GM12878 (cell line): ENCODE measurements around the gene ARHGAP26. TPM values are rescaled to one million over a fixed set of nuclear protein-coding genes. Genes with fewer than 3 reads are reported as not detected.

Experiments used
- ASH2L ChIP-seq: fragments of 300-600, 200-600 bp; sonication (generic); IDR thresholded peaks from 2 replicates; pipeline ENCODE4 v1.6.1; 2017; ENCODE audit warnings: low read depth, mild to moderate bottlenecking, borderline replicate concordance
- BMI1 ChIP-seq: fragments of 450-650 bp; IDR thresholded peaks from 2 replicates; pipeline ENCODE4 v1.6.1; 2016; ENCODE audit warnings: mild to moderate bottlenecking, moderate library complexity, borderline replicate concordance
- BRCA1 ChIP-seq: IDR thresholded peaks from 2 replicates; pipeline ENCODE4 v1.6.1; 2011; ENCODE audit warnings: low read depth, low read length, improper control_type of control experiment
- CREB1 ChIP-seq: IDR thresholded peaks from 2 replicates; pipeline ENCODE4 v1.6.1; 2012; ENCODE audit warnings: low read depth, mild to moderate bottlenecking, inconsistent platforms
- ESRRA ChIP-seq: IDR thresholded peaks from 2 replicates; pipeline ENCODE4 v1.6.1; 2012; ENCODE audit warnings: mild to moderate bottlenecking, low read length, improper control_type of control experiment
- GABPA ChIP-seq: IDR thresholded peaks from 2 replicates; pipeline ENCODE4 v1.6.1; 2014; ENCODE audit warnings: antibody characterized with exemption, low read depth, mild to moderate bottlenecking, inconsistent platforms
- HDAC2 ChIP-seq: fragments of 200-600 bp; sonication (generic); IDR thresholded peaks from 2 replicates; pipeline ENCODE4 v1.6.1; 2017
- HDGF ChIP-seq: fragments of 450-650 bp; IDR thresholded peaks from 2 replicates; pipeline ENCODE4 v1.6.1; 2016; ENCODE audit warnings: antibody characterized with exemption
- IKZF2 ChIP-seq, 2 experiments: fragments of 450-650 bp; IDR thresholded peaks; 2 replicates each; pipeline ENCODE4 v1.6.1; 2017; ENCODE audit warnings: mild to moderate bottlenecking in 2 of 2, moderate library complexity in 2 of 2
- IRF4 ChIP-seq: IDR thresholded peaks from 2 replicates; pipeline ENCODE4 v1.6.1; 2011; ENCODE audit warnings: low read depth, low read length
- JUND ChIP-seq: IDR thresholded peaks from 2 replicates; pipeline ENCODE4 v1.6.1; 2012; ENCODE audit warnings: low read depth, mild to moderate bottlenecking, low read length, improper control_type of control experiment, moderate library complexity
- NBN ChIP-seq: fragments of 450-650 bp; IDR thresholded peaks from 2 replicates; pipeline ENCODE4 v1.6.1; 2016
- NFIC ChIP-seq: IDR thresholded peaks from 2 replicates; pipeline ENCODE4 v1.6.1; 2012; ENCODE audit warnings: low read depth, mild to moderate bottlenecking, inconsistent platforms, low read length, moderate library complexity
- NFXL1 ChIP-seq: fragments of 450-650 bp; IDR thresholded peaks from 2 replicates; pipeline ENCODE4 v1.6.1; 2017; ENCODE audit warnings: antibody characterized with exemption, mild to moderate bottlenecking, borderline replicate concordance
- PAX8 ChIP-seq: fragments of 450-650 bp; IDR thresholded peaks from 2 replicates; pipeline ENCODE4 v1.6.1; 2017; ENCODE audit warnings: mild to moderate bottlenecking, moderate library complexity
- POU2F2 ChIP-seq: IDR thresholded peaks from 3 replicates; pipeline ENCODE4 v1.6.1; 2011; ENCODE audit warnings: low read depth, mild to moderate bottlenecking, low read length, borderline replicate concordance
- RBBP5 ChIP-seq: fragments of 200-600 bp; sonication (generic); conservative IDR thresholded peaks from 2 replicates; pipeline ENCODE4 v1.6.1; 2016
- RFX5 ChIP-seq: IDR thresholded peaks from 2 replicates; pipeline ENCODE4 v1.6.1; 2011; ENCODE audit warnings: low read depth, low read length, improper control_type of control experiment
- SRF ChIP-seq, 2 experiments: IDR thresholded peaks; 2 replicates each; pipeline ENCODE4 v1.6.1; 2011; ENCODE audit warnings: low read depth in 2 of 2, low read length in 2 of 2, mild to moderate bottlenecking in 1 of 2, moderate library complexity in 1 of 2
- TBL1XR1 ChIP-seq: IDR thresholded peaks from 2 replicates; pipeline ENCODE4 v1.6.1; 2012; ENCODE audit warnings: low read depth, low read length, improper control_type of control experiment
- TCF7 ChIP-seq: IDR thresholded peaks from 2 replicates; pipeline ENCODE4 v1.6.1; 2014; ENCODE audit warnings: antibody characterized with exemption, borderline replicate concordance
- ZBED1 ChIP-seq: IDR thresholded peaks from 2 replicates; pipeline ENCODE4 v1.6.1; 2016; ENCODE audit warnings: borderline replicate concordance
- ZNF274 ChIP-seq: IDR thresholded peaks from one replicate; pipeline ENCODE4 v1.8.0; 2011; ENCODE audit not compliant: insufficient read length, insufficient read depth
- ZNF622 ChIP-seq: fragments of 450-650 bp; IDR thresholded peaks from 2 replicates; pipeline ENCODE4 v1.6.1; 2017; ENCODE audit warnings: mild to moderate bottlenecking, inconsistent platforms
- polyA plus RNA-seq, 11 experiments: library from polyadenylated mRNA; depleted of rRNA in 4 of 11; unstranded in 6 of 11; stranded (reverse) in 5 of 11; fragments of >200 nt; fragmentation: Nextera tagmentation in 4 of 11; fragmentation: Illumina TruSeq in 1 of 11; extraction: Ambion mirVana in 4 of 11; extraction: Trizol in 1 of 11; gene quantifications; 1 replicate in 1 of 11; 2 replicates in 10 of 11; pipeline versions ENCODE4 v1.2.1 to v1.2.3, GENCODE V29; 2011 to 2016; ENCODE audit warnings: inconsistent platforms in 2 of 11, missing spikeins in 2 of 11, low read depth in 1 of 11
- total RNA-seq, 4 experiments: library from RNA; depleted of rRNA in 3 of 4; stranded (reverse); fragments of >200 nt in 3 of 4; fragmentation: Illumina TruSeq in 1 of 4; extraction: Trizol in 1 of 4; gene quantifications; 2 replicates each; pipeline versions ENCODE4 v1.2.1 to v1.2.3, GENCODE V29; 2013 to 2021
- TF ChIP-seq, protein P1 (sequence below): fragments of 150-350 bp; IDR thresholded peaks from 2 replicates; pipeline ENCODE4 v1.6.1; 2016; ENCODE audit warnings: low read depth, low read length
- TF ChIP-seq, protein P2 (sequence below): fragments of 450-650 bp; IDR thresholded peaks from 2 replicates; pipeline ENCODE4 v1.6.1; 2017; ENCODE audit warnings: mild to moderate bottlenecking, moderate library complexity
- TF ChIP-seq, protein P3 (sequence below), 3 experiments: IDR thresholded peaks in 2 of 3; conservative IDR thresholded peaks in 1 of 3; 2 replicates each; pipeline ENCODE4 v1.5.1; 2011; ENCODE audit warnings: low read depth in 3 of 3, low read length in 3 of 3, mild to moderate bottlenecking in 3 of 3, control low read depth in 2 of 3, moderate library complexity in 2 of 3, inconsistent platforms in 1 of 3, mixed read lengths in 1 of 3; ENCODE audit not compliant: control insufficient read depth in 2 of 3, insufficient read depth in 1 of 3; ENCODE audit errors: extremely low read depth in 1 of 3

The ARHGAP26 gene
- total and polyA plus RNA-seq, 10 of the 15 experiments (the other 5 are each of a cell fraction or from before 2014, with no cell fraction given): 9.4 to 41.5 (median 19.3) TPM

DNA sequence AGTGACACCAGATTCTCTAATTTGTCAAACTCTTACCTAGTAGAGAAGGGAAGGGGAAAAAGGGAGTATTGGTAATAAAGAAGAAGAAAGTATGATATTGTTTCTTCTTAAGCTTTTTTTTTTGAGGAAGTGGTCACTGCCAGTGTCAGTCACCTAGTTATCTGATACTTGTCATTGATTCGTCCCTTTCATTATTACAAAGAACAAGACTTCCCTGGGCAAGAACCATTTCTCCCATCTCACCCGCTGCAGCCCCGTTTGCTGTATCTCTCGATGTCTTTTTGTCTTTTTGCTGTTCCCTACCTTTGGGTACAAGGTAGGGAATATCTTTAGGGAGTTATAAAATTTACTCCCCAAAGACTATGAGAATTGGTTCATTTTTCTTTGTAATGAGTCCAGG is 249.0 kb downstream of the ARHGAP26 start (continued):
- TF ChIP-seq ESRRA (no peak), BRCA1 (no peak), JUND (no peak), PAX8 (no peak), IRF4 (peak; percentile 75), IKZF2 (IDR thresholded peaks at IDR 0.05) (peak in 1 of 2 experiments; percentile 17; a peak in 2 of 4 replicates), POU2F2 (no peak), GABPA (no peak), NBN (no peak), HDGF (no peak), ZBED1 (peak; percentile 67; the same call in 1 of the 2 replicates), CREB1 (peak; percentile 53; the same call in 1 of the 2 replicates), BMI1 (no peak), SRF (IDR thresholded peaks at IDR 0.05; ENCODE audit: low read depth in 2 of 2, low read length in 2 of 2) (no peak), HDAC2 (no peak), ASH2L (no peak), TCF7 (no peak), RBBP5 (no peak), NFIC (peak; percentile 82), RFX5 (no peak), TBL1XR1 (no peak), NFXL1 (no peak), ZNF622 (no peak), ZNF274 (no peak)
- TF ChIP-seq, protein P1, sequence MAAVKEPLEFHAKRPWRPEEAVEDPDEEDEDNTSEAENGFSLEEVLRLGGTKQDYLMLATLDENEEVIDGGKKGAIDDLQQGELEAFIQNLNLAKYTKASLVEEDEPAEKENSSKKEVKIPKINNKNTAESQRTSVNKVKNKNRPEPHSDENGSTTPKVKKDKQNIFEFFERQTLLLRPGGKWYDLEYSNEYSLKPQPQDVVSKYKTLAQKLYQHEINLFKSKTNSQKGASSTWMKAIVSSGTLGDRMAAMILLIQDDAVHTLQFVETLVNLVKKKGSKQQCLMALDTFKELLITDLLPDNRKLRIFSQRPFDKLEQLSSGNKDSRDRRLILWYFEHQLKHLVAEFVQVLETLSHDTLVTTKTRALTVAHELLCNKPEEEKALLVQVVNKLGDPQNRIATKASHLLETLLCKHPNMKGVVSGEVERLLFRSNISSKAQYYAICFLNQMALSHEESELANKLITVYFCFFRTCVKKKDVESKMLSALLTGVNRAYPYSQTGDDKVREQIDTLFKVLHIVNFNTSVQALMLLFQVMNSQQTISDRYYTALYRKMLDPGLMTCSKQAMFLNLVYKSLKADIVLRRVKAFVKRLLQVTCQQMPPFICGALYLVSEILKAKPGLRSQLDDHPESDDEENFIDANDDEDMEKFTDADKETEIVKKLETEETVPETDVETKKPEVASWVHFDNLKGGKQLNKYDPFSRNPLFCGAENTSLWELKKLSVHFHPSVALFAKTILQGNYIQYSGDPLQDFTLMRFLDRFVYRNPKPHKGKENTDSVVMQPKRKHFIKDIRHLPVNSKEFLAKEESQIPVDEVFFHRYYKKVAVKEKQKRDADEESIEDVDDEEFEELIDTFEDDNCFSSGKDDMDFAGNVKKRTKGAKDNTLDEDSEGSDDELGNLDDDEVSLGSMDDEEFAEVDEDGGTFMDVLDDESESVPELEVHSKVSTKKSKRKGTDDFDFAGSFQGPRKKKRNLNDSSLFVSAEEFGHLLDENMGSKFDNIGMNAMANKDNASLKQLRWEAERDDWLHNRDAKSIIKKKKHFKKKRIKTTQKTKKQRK: no peak
- TF ChIP-seq, protein P2, sequence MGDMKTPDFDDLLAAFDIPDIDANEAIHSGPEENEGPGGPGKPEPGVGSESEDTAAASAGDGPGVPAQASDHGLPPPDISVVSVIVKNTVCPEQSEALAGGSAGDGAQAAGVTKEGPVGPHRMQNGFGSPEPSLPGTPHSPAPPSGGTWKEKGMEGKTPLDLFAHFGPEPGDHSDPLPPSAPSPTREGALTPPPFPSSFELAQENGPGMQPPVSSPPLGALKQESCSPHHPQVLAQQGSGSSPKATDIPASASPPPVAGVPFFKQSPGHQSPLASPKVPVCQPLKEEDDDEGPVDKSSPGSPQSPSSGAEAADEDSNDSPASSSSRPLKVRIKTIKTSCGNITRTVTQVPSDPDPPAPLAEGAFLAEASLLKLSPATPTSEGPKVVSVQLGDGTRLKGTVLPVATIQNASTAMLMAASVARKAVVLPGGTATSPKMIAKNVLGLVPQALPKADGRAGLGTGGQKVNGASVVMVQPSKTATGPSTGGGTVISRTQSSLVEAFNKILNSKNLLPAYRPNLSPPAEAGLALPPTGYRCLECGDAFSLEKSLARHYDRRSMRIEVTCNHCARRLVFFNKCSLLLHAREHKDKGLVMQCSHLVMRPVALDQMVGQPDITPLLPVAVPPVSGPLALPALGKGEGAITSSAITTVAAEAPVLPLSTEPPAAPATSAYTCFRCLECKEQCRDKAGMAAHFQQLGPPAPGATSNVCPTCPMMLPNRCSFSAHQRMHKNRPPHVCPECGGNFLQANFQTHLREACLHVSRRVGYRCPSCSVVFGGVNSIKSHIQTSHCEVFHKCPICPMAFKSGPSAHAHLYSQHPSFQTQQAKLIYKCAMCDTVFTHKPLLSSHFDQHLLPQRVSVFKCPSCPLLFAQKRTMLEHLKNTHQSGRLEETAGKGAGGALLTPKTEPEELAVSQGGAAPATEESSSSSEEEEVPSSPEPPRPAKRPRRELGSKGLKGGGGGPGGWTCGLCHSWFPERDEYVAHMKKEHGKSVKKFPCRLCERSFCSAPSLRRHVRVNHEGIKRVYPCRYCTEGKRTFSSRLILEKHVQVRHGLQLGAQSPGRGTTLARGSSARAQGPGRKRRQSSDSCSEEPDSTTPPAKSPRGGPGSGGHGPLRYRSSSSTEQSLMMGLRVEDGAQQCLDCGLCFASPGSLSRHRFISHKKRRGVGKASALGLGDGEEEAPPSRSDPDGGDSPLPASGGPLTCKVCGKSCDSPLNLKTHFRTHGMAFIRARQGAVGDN: peak; percentile 78
- TF ChIP-seq, protein P3, sequence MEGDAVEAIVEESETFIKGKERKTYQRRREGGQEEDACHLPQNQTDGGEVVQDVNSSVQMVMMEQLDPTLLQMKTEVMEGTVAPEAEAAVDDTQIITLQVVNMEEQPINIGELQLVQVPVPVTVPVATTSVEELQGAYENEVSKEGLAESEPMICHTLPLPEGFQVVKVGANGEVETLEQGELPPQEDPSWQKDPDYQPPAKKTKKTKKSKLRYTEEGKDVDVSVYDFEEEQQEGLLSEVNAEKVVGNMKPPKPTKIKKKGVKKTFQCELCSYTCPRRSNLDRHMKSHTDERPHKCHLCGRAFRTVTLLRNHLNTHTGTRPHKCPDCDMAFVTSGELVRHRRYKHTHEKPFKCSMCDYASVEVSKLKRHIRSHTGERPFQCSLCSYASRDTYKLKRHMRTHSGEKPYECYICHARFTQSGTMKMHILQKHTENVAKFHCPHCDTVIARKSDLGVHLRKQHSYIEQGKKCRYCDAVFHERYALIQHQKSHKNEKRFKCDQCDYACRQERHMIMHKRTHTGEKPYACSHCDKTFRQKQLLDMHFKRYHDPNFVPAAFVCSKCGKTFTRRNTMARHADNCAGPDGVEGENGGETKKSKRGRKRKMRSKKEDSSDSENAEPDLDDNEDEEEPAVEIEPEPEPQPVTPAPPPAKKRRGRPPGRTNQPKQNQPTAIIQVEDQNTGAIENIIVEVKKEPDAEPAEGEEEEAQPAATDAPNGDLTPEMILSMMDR (IDR thresholded peaks at IDR 0.05 in 2 of 3, conservative IDR thresholded peaks at IDR 0.05 in 1 of 3; ENCODE audit: control insufficient read depth in 2 of 3, extremely low read depth in 1 of 3, insufficient read depth in 1 of 3, low read depth in 3 of 3, low read length in 3 of 3): no peak
